Endodermal cell (in vitro differentiated cells): ENCODE measurements around the gene BMP2K. TPM values are rescaled to one million over a fixed set of nuclear protein-coding genes. Genes with fewer than 3 reads are reported as not detected.

Experiments
- DNase-seq: peaks from one replicate; pipeline ENCODE4 v3.0.0-alpha.2; 2017
- H3K27ac ChIP-seq: 2 replicates; pipeline ENCODE4 v1.5.1; 2013; ENCODE audit warnings: mild to moderate bottlenecking, low read depth, low read length, moderate library complexity
- H3K27me3 ChIP-seq: 2 replicates; pipeline ENCODE4 v1.6.1; 2013; ENCODE audit warnings: mild to moderate bottlenecking, low read length, moderate library complexity; ENCODE audit not compliant: insufficient read depth, control insufficient read depth, poor library complexity, severe bottlenecking
- H3K36me3 ChIP-seq: 2 replicates; pipeline ENCODE4 v1.7.0; 2013; ENCODE audit warnings: mild to moderate bottlenecking, low read length, moderate library complexity; ENCODE audit not compliant: control insufficient read depth, insufficient read depth
- H3K4me1 ChIP-seq: one replicate; pipeline ENCODE4 v1.7.0; 2013; ENCODE audit warnings: low read length; ENCODE audit not compliant: control insufficient read depth, insufficient read depth
- H3K4me3 ChIP-seq: 2 replicates; pipeline ENCODE4 v1.5.1; 2013; ENCODE audit warnings: mild to moderate bottlenecking, low read length, moderate library complexity
- H3K9ac ChIP-seq: 2 replicates; pipeline ENCODE4 v1.6.1; 2013; ENCODE audit warnings: mild to moderate bottlenecking, low read length, moderate library complexity; ENCODE audit not compliant: poor library complexity, severe bottlenecking; ENCODE audit errors: extremely low read depth
- H3K9me3 ChIP-seq: 2 replicates; pipeline ENCODE4 v1.6.1; 2013; ENCODE audit warnings: mild to moderate bottlenecking, low read length, moderate library complexity; ENCODE audit not compliant: control insufficient read depth
- H3K27ac Mint-ChIP-seq: 2 replicates; pipeline ENCODE4 v1.8.0; 2020; ENCODE audit warnings: mixed read lengths
- H3K27me3 Mint-ChIP-seq: 2 replicates; pipeline ENCODE4 v1.8.0; 2021; ENCODE audit warnings: mild to moderate bottlenecking, mixed read lengths; ENCODE audit not compliant: insufficient read depth
- H3K36me3 Mint-ChIP-seq: 2 replicates; pipeline ENCODE4 v1.8.0; 2020; ENCODE audit warnings: low read depth, mixed read lengths
- H3K4me1 Mint-ChIP-seq: 2 replicates; pipeline ENCODE4 v1.8.0; 2020; ENCODE audit warnings: mixed read lengths
- H3K4me3 Mint-ChIP-seq: 2 replicates; pipeline ENCODE4 v1.8.0; 2020; ENCODE audit warnings: mild to moderate bottlenecking, moderate library complexity, mixed read lengths
- H3K9me3 Mint-ChIP-seq: 2 replicates; pipeline ENCODE4 v1.8.0; 2020; ENCODE audit warnings: mild to moderate bottlenecking, mixed read lengths
- WGBS, 2 experiments: methylation state at CpG; one replicate each; pipeline versions ENCODE4 v1.1.5 to v1.1.7; 2013; ENCODE audit warnings: missing lambda C conversion rate in 2 of 2, mixed read lengths in 1 of 2; ENCODE audit not compliant: insufficient coverage in 1 of 2, insufficient read length in 1 of 2; 5-methylcytosine and 5-hydroxymethylcytosine counted together
- total RNA-seq, 2 donors: library from RNA; stranded (reverse); fragmentation: NEBNext Ultra II Directional in 1 of 2; extraction: Animal tissue kit (Norgen Biotek cat#: 25700) in 1 of 2; gene quantifications; 2 replicates in 1 of 2; 3 replicates in 1 of 2; pipeline ENCODE4 v1.2.1, GENCODE V29; 2021
- TF ChIP-seq, protein P1 (sequence below): fragments of 200-600 bp; sonication (generic); conservative IDR thresholded peaks from 2 replicates; pipeline ENCODE4 v1.5.0; 2021; ENCODE audit warnings: antibody characterized with exemption, mild to moderate bottlenecking

BMP2K gene
- total RNA-seq, 2 donors from 2014 or later: 39.4 to 49.1 TPM

DNA sequence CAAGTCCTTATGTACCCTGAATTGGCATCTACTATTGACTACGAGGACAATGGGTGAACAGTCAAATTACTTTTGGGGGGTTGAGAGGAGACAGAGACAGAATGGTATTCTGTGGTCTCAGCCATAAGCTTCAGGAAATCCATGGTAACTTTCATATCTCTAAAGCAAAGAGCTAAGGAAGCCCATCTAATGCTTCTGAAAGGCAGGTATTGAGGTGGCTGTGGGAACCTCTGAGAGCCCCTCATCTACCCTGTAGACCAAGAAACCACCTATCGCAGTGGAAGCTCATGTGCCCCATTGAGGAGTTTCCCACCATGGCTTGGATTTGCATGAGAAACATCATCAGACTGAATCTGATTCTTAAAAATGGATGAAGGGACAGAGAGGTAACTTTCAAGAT is 23.1 kb upstream of the BMP2K start:
- TF ChIP-seq, protein P1, sequence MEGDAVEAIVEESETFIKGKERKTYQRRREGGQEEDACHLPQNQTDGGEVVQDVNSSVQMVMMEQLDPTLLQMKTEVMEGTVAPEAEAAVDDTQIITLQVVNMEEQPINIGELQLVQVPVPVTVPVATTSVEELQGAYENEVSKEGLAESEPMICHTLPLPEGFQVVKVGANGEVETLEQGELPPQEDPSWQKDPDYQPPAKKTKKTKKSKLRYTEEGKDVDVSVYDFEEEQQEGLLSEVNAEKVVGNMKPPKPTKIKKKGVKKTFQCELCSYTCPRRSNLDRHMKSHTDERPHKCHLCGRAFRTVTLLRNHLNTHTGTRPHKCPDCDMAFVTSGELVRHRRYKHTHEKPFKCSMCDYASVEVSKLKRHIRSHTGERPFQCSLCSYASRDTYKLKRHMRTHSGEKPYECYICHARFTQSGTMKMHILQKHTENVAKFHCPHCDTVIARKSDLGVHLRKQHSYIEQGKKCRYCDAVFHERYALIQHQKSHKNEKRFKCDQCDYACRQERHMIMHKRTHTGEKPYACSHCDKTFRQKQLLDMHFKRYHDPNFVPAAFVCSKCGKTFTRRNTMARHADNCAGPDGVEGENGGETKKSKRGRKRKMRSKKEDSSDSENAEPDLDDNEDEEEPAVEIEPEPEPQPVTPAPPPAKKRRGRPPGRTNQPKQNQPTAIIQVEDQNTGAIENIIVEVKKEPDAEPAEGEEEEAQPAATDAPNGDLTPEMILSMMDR: no peak
- no peaks in the 10 kb centered on the region for H3K9me3 Mint-ChIP-seq
- Histone ChIP-seq H3K4me1 (peaks cover 3% of the 10 kb centered on the region), H3K9me3 (no peaks in the 10 kb centered on the region), H3K27ac (no peak overlapping the region), H3K9ac (no peak overlapping the region), H3K27me3 (no peaks in the 10 kb centered on the region), H3K36me3 (no peaks in the 10 kb centered on the region), H3K4me3 (no peak overlapping the region)
- 98% methylated on average over 2 of the region's 2 CpGs; no CpG with 5 or more reads in 1 of the 2 experiments for WGBS, 2 experiments
- H3K4me1 Mint-ChIP-seq: no peaks in the 10 kb centered on the region
- no peaks in the 10 kb centered on the region for H3K36me3 Mint-ChIP-seq
- H3K27ac Mint-ChIP-seq: no peak overlapping the region
- H3K27me3 Mint-ChIP-seq: no peaks in the 10 kb centered on the region
- no peak for DNase-seq
- no peak overlapping the region for H3K4me3 Mint-ChIP-seq

DNA sequence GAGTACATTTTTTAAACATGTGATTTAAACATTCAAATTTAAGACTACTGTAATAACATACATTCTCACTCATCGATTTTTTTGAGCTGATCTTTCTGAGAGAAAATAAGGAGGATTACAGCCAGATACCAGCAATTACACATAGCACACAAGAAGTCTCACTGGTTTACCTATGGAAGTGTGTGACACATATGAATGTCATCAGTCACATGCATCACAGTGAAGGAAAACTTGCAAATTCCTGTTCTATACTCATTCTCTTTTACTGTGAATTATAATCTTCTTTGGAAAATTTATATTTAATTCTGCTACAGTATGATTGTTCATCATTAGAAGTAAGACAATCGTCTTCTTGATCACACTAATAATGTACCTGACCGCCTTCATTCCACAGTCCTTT is 21.3 kb upstream of the BMP2K start:
- no peak overlapping the region for H3K4me3 ChIP-seq
- Mint-ChIP-seq H3K4me1 (no peaks in the 10 kb centered on the region), H3K27ac (no peak overlapping the region), H3K27me3 (no peaks in the 10 kb centered on the region), H3K36me3 (no peaks in the 10 kb centered on the region), H3K9me3 (no peaks in the 10 kb centered on the region), H3K4me3 (no peak overlapping the region)
- no peak overlapping the region for H3K9ac ChIP-seq
- 91 to 100% methylated on average over 1 to 3 of the region's 3 CpGs for WGBS, 2 experiments
- TF ChIP-seq, protein P1: no peak
- H3K9me3 ChIP-seq: no peaks in the 10 kb centered on the region
- no peaks in the 10 kb centered on the region for H3K27me3 ChIP-seq
- no peak for DNase-seq
- no peaks in the 10 kb centered on the region for H3K36me3 ChIP-seq
- H3K27ac ChIP-seq: no peak overlapping the region
- H3K4me1 ChIP-seq: peaks cover 3% of the 10 kb centered on the region

DNA sequence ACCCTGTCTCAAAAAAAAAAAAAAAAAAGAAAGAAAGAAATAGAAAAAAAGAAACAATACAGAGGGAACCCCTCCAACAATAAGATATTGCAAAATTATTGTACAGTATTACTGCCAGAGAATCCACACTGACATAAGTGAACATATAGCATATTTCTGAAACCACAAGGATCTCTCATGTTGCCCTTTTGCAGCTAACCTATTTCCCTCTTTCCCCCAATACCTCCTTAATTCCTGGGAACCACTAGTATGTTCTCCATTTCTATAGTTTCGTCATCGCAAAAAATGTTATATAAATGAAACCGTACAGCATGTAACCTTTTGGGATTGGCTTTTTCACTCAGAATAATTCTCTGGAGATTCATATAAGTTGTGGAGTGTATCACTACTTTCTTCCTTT is 20.0 kb upstream of the BMP2K start:
- Mint-ChIP-seq H3K4me3 (no peak overlapping the region), H3K36me3 (no peaks in the 10 kb centered on the region), H3K27me3 (no peaks in the 10 kb centered on the region), H3K4me1 (no peaks in the 10 kb centered on the region), H3K27ac (no peak overlapping the region), H3K9me3 (no peaks in the 10 kb centered on the region)
- no peak for DNase-seq
- H3K27me3 ChIP-seq: no peaks in the 10 kb centered on the region
- H3K27ac ChIP-seq: no peak overlapping the region
- TF ChIP-seq, protein P1: no peak
- 86% methylated on average over 3 of the region's 3 CpGs; no CpG with 5 or more reads in 1 of the 2 experiments for WGBS, 2 experiments
- H3K9ac ChIP-seq: no peak overlapping the region
- H3K9me3 ChIP-seq: no peaks in the 10 kb centered on the region
- H3K36me3 ChIP-seq: no peaks in the 10 kb centered on the region
- no peak overlapping the region for H3K4me3 ChIP-seq
- H3K4me1 ChIP-seq: peaks cover 3% of the 10 kb centered on the region
